Measurements from ENCODE around the gene PTGFR. TPM values are rescaled to one million over a fixed set of nuclear protein-coding genes. Genes with fewer than 3 reads are reported as not detected.

Gene PTGFR
- total RNA-seq, 1 experiment from 2014 or later = 1.5 TPM

GRCh38 chr1:78497201-78497600 lies 6.4 kb downstream of the PTGFR start:
- Histone ChIP-seq H3K27ac (ENCODE audit: low read depth, low read length, poor library complexity, severe bottlenecking) (peak overlapping the region; percentile 55), H3K27me3 (replicated peaks; ENCODE audit: insufficient read depth, low read depth, low read length, poor library complexity) (no peaks in the 10 kb centered on the region), H3K36me3 (ENCODE audit: insufficient read depth, low read length, poor library complexity, severe bottlenecking) (no peaks in the 10 kb centered on the region), H3K9me3 (ENCODE audit: low read depth, low read length, poor library complexity, severe bottlenecking) (no peaks in the 10 kb centered on the region), H3K4me3 (ENCODE audit: low read depth, low read length, poor library complexity, severe bottlenecking) (peak overlapping the region; percentile 11), H3K4me1 (ENCODE audit: insufficient read depth, low read length, poor library complexity, severe bottlenecking) (peaks cover 24% of the 10 kb centered on the region)
- POLR2A ChIA-PET (ENCODE audit: low non-redundant PET) = no interaction called here
- peak; percentile 85 for DNase-seq (ENCODE audit: low spot score)
- BruUV-seq (replicated peaks) = no TSS peak
- intact Hi-C loops (cut with micrococcal nuclease; ENCODE audit: unreplicated experiment) = no loop called here
- CTCF ChIA-PET = no interaction called here
- TF ChIP-seq, protein P1, sequence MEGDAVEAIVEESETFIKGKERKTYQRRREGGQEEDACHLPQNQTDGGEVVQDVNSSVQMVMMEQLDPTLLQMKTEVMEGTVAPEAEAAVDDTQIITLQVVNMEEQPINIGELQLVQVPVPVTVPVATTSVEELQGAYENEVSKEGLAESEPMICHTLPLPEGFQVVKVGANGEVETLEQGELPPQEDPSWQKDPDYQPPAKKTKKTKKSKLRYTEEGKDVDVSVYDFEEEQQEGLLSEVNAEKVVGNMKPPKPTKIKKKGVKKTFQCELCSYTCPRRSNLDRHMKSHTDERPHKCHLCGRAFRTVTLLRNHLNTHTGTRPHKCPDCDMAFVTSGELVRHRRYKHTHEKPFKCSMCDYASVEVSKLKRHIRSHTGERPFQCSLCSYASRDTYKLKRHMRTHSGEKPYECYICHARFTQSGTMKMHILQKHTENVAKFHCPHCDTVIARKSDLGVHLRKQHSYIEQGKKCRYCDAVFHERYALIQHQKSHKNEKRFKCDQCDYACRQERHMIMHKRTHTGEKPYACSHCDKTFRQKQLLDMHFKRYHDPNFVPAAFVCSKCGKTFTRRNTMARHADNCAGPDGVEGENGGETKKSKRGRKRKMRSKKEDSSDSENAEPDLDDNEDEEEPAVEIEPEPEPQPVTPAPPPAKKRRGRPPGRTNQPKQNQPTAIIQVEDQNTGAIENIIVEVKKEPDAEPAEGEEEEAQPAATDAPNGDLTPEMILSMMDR (conservative IDR thresholded peaks at IDR 0.05; ENCODE audit: low read depth, low read length) = no peak
- TF ChIP-seq EZH2 (IDR thresholded peaks at IDR 0.05; ENCODE audit: borderline replicate concordance, low read depth, low read length, poor library complexity, severe bottlenecking) = no peak

- intact Hi-C loops (cut with micrococcal nuclease; ENCODE audit: unreplicated experiment) = no loop called here
- Histone ChIP-seq H3K27ac (ENCODE audit: low read depth, low read length, poor library complexity, severe bottlenecking) (no peak overlapping the region), H3K36me3 (ENCODE audit: insufficient read depth, low read length, poor library complexity, severe bottlenecking) (no peaks in the 10 kb centered on the region), H3K27me3 (replicated peaks; ENCODE audit: insufficient read depth, low read depth, low read length, poor library complexity) (no peaks in the 10 kb centered on the region), H3K4me1 (ENCODE audit: insufficient read depth, low read length, poor library complexity, severe bottlenecking) (peaks cover 19% of the 10 kb centered on the region), H3K4me3 (ENCODE audit: low read depth, low read length, poor library complexity, severe bottlenecking) (no peak overlapping the region), H3K9me3 (ENCODE audit: low read depth, low read length, poor library complexity, severe bottlenecking) (no peaks in the 10 kb centered on the region)
- POLR2A ChIA-PET (ENCODE audit: low non-redundant PET) = no interaction called here
- DNase-seq (ENCODE audit: low spot score) = no peak
- TF ChIP-seq EZH2 (IDR thresholded peaks at IDR 0.05; ENCODE audit: borderline replicate concordance, low read depth, low read length, poor library complexity, severe bottlenecking) = no peak
- TF ChIP-seq, protein P1 (conservative IDR thresholded peaks at IDR 0.05; ENCODE audit: low read depth, low read length) = no peak
- no TSS peak for BruUV-seq (replicated peaks)
- CTCF ChIA-PET = no interaction called here
Observed at GRCh38 chr1:78500529-78500928, 9.8 kb downstream of the PTGFR start.

DNA sequence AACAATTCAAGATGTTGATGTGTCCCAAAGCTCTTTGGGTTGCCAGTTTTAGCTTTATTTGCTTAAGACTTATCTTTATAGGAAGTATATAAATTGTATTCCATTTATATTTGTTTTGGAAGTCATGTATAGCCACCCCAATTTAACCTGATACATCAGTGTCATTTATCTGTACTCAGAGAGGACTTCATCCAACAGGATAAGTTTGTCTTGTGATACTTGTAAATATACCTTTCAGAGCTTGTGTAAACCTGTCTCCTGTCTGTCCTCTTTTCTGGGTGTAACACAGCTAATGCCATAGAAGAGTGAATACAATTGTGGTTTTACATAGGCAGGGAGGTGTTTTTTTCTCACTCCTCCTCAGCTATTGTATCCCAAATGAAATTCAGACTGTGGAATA lies 10.4 kb downstream of the PTGFR start:
- no peak overlapping the region for H3K27ac ChIP-seq (ENCODE audit: low read depth, low read length, poor library complexity, severe bottlenecking)
- no TSS peak for BruUV-seq (replicated peaks)
- no peak overlapping the region for H3K4me3 ChIP-seq (ENCODE audit: low read depth, low read length, poor library complexity, severe bottlenecking)
- intact Hi-C loops (cut with micrococcal nuclease; ENCODE audit: unreplicated experiment) = no loop called here
- H3K9me3 ChIP-seq (ENCODE audit: low read depth, low read length, poor library complexity, severe bottlenecking) = no peaks in the 10 kb centered on the region
- peaks cover 15% of the 10 kb centered on the region for H3K4me1 ChIP-seq (ENCODE audit: insufficient read depth, low read length, poor library complexity, severe bottlenecking)
- no peaks in the 10 kb centered on the region for H3K36me3 ChIP-seq (ENCODE audit: insufficient read depth, low read length, poor library complexity, severe bottlenecking)
- no peak for DNase-seq (ENCODE audit: low spot score)
- CTCF ChIA-PET = no interaction called here
- POLR2A ChIA-PET (ENCODE audit: low non-redundant PET) = no interaction called here
- no peaks in the 10 kb centered on the region for H3K27me3 ChIP-seq (replicated peaks; ENCODE audit: insufficient read depth, low read depth, low read length, poor library complexity)
- TF ChIP-seq, protein P1 (conservative IDR thresholded peaks at IDR 0.05; ENCODE audit: low read depth, low read length) = no peak
- no peak for TF ChIP-seq EZH2 (IDR thresholded peaks at IDR 0.05; ENCODE audit: borderline replicate concordance, low read depth, low read length, poor library complexity, severe bottlenecking)

Measured in A673 (cell line).